ENCODE measurements around the gene WDR17.
A peak's percentile ranks its signal among the peaks of the same experiment; 100 is the strongest.
"Not testable (repeated sequence)": the region's sequence is repeated elsewhere in the genome, so short reads cannot be mapped to it uniquely, and the experiment has no call there.

Gene WDR17

DNA sequence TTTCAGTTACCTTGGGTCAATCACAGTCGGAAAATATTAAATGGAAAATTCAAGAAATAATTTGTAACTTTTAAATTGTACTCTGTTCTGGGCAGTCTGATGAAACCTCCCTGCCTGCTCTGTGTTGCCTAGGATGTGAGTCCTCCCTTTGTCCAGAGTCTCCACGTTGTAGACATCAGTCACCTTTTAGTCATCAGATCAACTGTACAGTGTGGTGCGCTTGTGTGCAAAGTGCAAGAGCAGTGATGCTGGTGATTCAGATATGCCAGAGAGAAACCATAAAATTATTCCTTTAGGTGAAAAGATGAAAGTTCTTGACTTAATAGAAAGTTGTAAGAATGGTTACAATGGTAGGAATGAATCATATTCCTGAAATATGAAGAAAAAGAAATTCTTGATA lies 128.3 kb downstream of the WDR17 start:
- no peak for DNase-seq

DNA sequence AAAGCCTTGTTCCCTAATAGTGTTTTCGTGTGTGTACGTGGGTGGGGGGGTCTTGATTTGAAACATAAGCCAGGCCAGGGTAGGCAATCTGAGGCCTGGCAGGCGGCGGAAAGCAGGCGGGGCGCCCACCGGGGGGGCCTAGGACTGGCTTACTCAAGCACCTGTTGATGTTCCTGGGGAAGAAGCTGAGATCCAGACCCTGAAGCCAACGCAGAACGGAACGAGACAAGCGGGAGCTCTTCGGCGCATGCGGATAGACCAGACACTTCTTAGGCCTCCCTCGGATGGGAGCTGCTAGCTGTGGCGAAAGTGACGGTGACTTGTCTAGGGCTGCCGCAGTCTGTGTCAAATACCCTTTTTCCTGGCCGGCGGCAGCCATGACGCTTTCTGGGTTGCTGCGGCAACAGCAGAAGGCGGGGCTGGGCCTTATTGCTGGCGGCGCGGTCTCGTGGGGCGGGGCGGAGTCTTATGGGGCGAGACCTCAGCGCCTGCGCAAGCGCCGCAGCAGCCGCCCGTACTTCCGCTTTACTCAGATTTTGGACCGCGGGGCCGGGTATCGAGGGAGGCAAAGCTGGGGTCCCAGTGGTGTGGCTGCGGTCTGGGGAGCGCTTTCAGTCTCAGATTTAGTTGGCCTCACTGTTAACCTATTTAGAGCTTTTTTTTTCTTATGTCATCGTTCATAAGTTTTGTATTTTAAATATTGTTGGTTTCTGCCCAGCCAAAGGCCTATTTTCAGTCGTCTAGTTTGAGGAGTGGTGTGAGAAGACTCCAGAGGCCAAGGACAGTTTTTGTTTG lies 129.7 kb downstream of the WDR17 start, which contains the start of gene SPATA4:
TSS of gene SPATA4 (minus strand) at position 402 of the 795 bp plus-strand sequence. CDS start at position 379, 23 bp downstream.
- peak; percentile 90 to 95 for DNase-seq

DNA sequence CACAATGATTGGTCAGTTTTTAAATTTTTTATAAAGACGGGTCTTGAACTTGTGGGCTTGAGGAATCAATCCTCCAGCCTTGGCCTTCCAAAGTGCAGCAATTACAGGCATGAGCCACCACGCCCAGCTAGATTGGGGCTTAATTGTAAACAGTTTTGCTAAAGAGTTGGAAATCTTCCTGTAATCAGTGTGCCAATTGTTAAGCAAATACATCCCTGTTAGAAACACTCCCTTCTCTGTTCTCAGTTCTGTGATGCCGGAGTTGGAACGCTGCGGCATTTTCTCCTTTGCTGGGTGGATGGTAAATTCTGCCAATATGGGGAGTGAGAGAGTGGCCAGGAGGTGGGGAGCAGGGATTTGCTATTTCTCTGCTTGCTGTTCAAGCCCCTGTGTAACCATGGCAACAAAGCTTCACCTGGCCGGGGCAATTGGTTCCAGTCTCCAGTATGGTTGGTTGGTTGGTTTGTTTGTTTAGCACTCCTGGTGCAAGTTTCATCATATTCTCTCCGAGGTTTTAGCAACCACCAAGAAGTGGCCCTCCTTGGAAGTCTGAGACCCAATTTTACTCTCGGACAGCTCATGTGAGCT lies 132.8 kb downstream of the WDR17 start:
- DNase-seq = no peak

DNA sequence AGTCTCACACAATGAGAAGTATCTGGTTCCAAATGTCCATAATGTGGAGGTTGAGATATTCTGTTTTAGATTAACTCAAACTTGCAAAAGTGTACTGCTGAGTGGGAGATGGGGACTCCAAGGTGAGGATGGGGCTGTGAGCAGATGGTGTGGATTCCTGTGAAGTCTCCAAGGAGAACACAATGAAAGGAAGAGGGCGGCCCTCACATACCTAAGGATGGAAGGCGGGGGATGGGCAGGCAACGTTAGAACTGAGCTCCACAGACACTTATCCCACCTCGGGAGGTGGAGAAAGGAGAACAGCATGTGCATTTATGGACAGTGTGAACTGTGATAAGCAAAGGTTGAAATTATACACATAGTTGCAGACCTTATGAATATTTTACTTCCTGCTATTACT lies 139.7 kb downstream of the WDR17 start:
- no peak for DNase-seq

DNA sequence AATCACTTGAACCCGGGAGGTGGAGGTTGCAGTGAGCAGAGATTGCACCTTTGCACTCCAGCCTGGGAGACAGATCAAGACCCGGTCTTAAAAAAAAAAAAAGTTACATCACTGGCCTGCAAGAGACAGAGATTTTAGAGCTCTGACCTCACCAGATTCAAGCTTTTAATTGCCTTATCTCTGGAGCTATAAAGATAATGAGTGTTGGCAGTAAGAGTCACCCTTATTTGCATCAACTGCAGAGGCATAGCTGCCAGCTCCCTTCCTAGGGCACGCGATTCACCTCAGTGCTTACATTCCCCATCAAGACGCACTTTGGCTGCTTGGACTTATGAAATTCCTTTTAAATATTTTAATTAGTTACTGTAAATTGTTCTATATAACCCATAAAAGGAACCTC lies 142.2 kb downstream of the WDR17 start:
- no peak for DNase-seq

DNA sequence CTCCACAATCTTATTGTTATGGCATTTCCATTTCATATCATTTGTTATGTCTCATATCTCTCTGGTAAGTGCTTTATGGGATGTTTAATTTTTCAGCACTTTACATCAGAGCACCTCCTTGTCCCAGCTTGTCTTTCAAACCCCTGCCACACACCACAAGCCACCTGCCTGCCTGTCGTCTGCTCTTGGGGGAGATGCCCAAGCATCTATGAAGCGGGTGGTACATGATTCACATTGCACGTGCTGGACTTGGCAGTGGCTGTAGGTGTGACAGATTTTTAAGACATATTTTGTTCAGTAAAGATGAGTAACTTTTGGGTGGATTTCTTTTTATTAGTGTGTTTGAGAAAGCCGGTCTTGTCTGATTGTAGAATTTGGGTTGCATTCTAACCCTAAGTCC lies 143.9 kb downstream of the WDR17 start:
- no peak for DNase-seq

DNA sequence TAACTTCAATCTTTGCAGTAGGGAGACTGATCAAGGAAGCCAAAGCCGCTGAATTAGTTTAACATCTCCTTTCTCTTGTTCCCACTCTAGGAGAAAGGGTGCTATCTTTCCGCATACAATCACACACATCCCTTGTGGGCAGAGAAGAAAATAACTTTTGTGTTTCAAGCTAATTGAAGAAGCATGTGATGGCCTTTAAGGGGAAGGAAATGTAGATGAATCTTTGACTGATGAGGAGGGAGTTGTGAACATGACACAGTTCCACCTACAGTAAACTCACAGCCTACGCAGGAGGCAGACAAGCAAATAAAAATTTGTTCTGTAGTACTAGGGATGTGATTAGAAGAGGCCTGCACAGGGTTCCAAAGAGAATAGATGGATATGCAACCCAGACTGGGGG lies 144.5 kb downstream of the WDR17 start:
- DNase-seq = peak in 1 of 2 donors; percentile 2

DNA sequence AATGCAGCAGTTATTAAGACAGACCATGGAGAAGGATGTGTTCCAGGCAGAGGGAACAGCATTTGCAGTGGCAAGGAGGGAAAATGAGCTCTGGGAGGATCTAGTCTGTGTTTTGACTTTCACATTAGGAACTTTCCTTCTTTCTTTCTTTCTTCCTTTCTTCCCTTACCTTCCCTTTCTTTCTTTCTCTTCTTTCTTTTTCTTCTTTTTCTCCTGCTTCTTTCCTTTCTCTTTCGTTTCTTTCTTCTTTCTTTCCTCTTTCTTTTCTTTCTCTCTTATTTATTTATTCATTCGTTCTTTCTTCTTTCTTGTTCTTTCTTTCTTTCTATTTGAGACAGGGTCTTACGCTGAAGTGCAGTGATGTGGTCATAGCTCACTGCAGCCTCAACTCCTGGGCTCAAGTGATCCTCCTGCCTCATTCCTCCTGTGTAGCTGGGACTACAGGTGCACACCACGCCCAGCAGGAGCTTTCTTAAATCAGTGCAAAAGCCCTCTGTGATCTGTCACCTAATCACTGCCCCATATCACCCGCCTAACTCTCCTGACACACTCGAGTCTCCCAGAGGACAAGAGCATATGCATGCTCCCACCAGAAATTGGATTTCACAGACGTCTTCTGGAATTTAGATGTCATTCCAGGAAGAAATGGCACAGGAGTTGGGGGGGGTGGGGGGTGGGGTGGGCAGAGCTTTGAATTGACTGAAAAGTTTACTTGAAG lies 145.1 kb downstream of the WDR17 start:
- DNase-seq = no peak

DNA sequence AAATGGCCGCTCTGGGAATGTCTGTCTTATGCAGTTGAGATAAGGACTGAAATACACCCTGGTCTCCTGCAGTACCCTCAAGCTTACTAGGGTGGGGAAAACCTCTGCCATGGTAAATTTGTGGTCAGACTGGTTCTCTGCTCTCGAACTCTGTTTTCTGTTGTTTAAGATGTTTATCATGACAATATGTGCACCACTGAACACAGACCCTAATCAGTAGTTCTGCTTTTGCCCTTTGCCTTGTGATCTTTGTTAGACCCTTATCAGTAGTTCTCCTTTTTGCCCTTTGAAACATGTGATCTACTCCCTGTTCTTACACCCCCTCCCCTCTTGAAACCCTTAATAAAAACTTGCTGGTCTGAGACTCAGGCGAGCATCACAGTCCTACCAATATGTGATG lies 146.7 kb downstream of the WDR17 start:
- DNase-seq = not testable (repeated sequence)

DNA sequence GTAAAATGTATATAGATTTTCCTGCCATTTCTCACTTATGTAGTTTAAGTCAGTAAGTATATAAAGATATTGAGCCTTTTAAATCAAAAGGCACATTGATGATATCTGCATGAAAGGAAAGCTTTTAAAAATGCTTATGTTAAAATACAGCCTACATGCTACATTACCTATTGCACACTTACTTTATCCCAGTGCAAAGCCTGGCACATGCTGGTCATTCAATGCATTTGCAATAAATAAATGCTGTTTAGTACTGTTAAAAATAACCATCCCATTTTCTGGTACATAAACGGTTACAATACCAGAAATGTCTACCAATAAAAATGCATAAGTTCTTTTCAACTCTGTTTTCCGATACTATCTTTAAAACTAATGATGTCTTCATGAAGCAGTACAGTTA lies 151.9 kb downstream of the WDR17 start:
- no peak for DNase-seq

DNA sequence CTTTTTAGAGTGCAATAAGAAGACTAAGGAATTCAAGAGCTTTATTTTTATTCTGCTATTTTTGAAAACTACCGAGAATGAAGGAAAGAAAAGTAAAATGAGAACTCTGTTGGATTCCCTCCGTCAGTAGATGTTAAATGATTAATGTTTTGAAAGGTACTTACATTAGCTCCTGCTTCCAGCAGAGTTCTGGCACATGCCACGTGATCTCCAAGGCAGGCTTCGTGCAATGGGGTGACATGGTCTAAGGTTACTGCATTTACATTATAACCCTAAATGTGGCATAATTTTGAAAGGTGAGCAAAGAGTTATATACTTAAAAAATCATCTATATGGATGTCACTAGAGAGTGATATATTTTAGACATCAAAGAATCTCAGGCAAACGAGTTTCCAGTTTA lies 156.5 kb downstream of the WDR17 start:
- DNase-seq = no peak

DNA sequence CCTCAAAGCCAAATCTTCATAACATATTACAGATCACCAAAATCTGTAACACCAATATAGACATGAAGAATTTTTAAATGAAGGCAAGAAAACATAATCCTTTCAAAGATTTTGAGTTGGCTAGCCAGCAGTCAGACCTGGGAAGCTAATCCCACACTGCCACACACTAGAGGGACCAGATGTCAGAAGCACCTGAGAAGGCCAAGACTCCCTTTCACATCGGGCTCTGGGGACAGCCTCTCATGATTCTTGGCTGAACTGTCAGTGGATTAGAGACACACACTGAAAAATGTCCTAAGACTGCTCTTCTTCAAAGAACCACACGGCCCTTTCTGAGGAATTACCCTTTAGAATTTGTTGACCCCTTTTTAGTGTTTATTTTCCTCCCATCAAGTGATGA lies 157.9 kb downstream of the WDR17 start:
- no peak for DNase-seq

DNA sequence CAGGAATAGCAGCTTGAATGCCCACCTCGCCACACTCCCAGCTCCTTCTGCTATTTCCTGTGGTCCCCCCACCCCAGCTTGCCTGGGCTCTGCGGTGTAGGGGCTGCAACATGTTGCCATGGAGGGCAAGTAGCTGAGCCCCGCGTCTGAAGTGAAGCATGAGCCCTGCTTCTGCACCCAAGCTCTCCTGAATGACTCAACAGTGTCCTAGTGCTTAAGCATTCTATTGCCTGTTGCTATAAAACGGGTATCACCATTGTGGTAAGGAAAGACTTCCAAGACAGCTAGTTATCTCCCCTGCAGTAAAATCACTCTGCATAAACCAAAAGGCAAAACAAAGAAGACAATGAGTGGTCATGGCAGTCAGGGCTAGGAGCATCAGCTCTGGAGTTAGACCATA lies 161.1 kb downstream of the WDR17 start:
- no peak for DNase-seq

DNA sequence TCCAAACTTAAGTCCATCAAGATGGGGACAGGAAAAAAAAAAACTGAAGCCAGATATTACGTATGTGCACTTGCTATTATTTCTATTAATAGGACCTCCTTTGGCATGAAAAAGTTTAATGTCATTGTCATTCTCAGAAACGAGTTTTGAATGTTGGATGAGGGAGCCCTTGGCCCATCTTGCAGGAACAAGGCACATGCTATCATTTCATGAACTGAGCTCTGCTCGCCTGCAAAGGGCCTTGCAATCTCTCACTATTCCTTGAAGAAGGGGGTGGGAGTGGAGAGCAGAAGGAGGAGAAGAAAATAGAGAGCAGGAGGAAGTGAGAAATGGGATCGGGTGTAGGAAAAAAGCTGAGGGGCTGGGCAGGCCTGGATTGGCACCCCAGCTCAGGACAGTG lies 164.0 kb downstream of the WDR17 start:
- DNase-seq = no peak

Data from inflammatory macrophage (primary cell).